PFSK-1 (cell line): ENCODE data around the gene PTPRN2.

ENCODE experiments used
- POLR2AphosphoS5 ChIP-seq: IDR thresholded peaks from 2 replicates; pipeline ENCODE4 v1.6.1; 2012; ENCODE audit warnings: low read depth, mild to moderate bottlenecking, control low read depth, low read length, moderate library complexity
- REST ChIP-seq, 2 experiments: IDR thresholded peaks; 2 replicates each; pipeline versions ENCODE4 v1.6.1 to v1.8.0; 2011 to 2012; ENCODE audit warnings: low read depth in 2 of 2, low read length in 2 of 2, control low read depth in 1 of 2, inconsistent platforms in 1 of 2, mild to moderate bottlenecking in 1 of 2, moderate library complexity in 1 of 2; ENCODE audit not compliant: insufficient read depth in 1 of 2

- TF ChIP-seq REST (IDR thresholded peaks at IDR 0.05; ENCODE audit: insufficient read depth in 1 of 2, low read depth in 2 of 2, low read length in 2 of 2) = no peak
- TF ChIP-seq POLR2AphosphoS5 = no peak
These were observed 341.2 kb downstream of the PTPRN2 start for GRCh38 chr7:158246272-158246959.
